Naive thymus-derived CD4-positive, alpha-beta T cell (primary cell): Measurements from ENCODE around the gene MMP2. TPM values are rescaled to one million over a fixed set of nuclear protein-coding genes. Genes with fewer than 3 reads are reported as not detected.

Experiments used
- ATAC-seq: fragments of 150-1000 bp; cut with Tn5 transposase; 2 replicates; pipeline ENCODE4 v1.10.0; 2021; ENCODE audit warnings: mild to moderate bottlenecking, moderate library complexity
- CTCF ChIA-PET: fragments of 350-600 bp; sonication (Branson Sonifier 250); formaldehyde crosslinking; loops from one replicate; lab custom pipeline; 2021; ENCODE audit warnings: antibody characterized with exemption; lab: Charles Lee
- POLR2A ChIA-PET: fragments of 350-600 bp; sonication (Branson Sonifier 250); formaldehyde crosslinking; loops from one replicate; lab custom pipeline; 2021; ENCODE audit warnings: antibody characterized with exemption, inconsistent platforms; lab: Charles Lee
- DNase-seq, 9 donors: peaks; one replicate each; pipeline versions ENCODE4 v3.0.0 to v3.0.0-alpha.2; 2020 to 2022; ENCODE audit warnings: mixed read lengths in 1 of 9
- H3K27ac ChIP-seq: one replicate; pipeline ENCODE4 v1.7.0; 2013; ENCODE audit warnings: mild to moderate bottlenecking, low read depth, low read length, moderate library complexity
- H3K27me3 ChIP-seq, 2 donors: one replicate each; pipeline ENCODE4 v1.7.0; 2013; ENCODE audit warnings: low read length in 2 of 2, mild to moderate bottlenecking in 2 of 2, moderate library complexity in 2 of 2; ENCODE audit not compliant: control insufficient read depth in 2 of 2, insufficient read depth in 2 of 2
- H3K36me3 ChIP-seq, 3 experiments: 1 replicate in 2 of 3; 2 replicates in 1 of 3; pipeline ENCODE4 v1.7.0; 2013; ENCODE audit warnings: low read length in 3 of 3, mild to moderate bottlenecking in 3 of 3, moderate library complexity in 1 of 3; ENCODE audit not compliant: insufficient read depth in 3 of 3, control insufficient read depth in 2 of 3
- H3K4me1 ChIP-seq, 2 donors: one replicate each; pipeline ENCODE4 v1.7.0; 2013; ENCODE audit warnings: low read length in 2 of 2, mild to moderate bottlenecking in 2 of 2, moderate library complexity in 1 of 2; ENCODE audit not compliant: control insufficient read depth in 2 of 2, insufficient read depth in 2 of 2
- H3K4me3 ChIP-seq: 2 replicates; pipeline ENCODE4 v1.7.0; 2013; ENCODE audit warnings: mild to moderate bottlenecking, low read length
- H3K9me3 ChIP-seq, 3 experiments: 1 replicate in 2 of 3; 2 replicates in 1 of 3; pipeline ENCODE4 v1.7.0; 2013; ENCODE audit warnings: low read length in 3 of 3; ENCODE audit not compliant: control insufficient read depth in 2 of 3
- H3K27ac Mint-ChIP-seq, 9 donors: one replicate each; pipeline ENCODE4 v1.8.0; 2020 to 2022; ENCODE audit warnings: mixed read lengths in 9 of 9, mild to moderate bottlenecking in 8 of 9, moderate library complexity in 5 of 9, inconsistent platforms in 2 of 9
- H3K27me3 Mint-ChIP-seq, 5 donors: one replicate each; pipeline ENCODE4 v1.8.0; 2021 to 2022; ENCODE audit warnings: mixed read lengths in 5 of 5, mild to moderate bottlenecking in 1 of 5
- H3K36me3 Mint-ChIP-seq, 5 donors: one replicate each; pipeline ENCODE4 v1.8.0; 2020 to 2022; ENCODE audit warnings: mixed read lengths in 5 of 5, mild to moderate bottlenecking in 3 of 5, inconsistent platforms in 1 of 5
- H3K4me1 Mint-ChIP-seq, 7 donors: one replicate each; pipeline ENCODE4 v1.8.0; 2020 to 2022; ENCODE audit warnings: mixed read lengths in 7 of 7, mild to moderate bottlenecking in 3 of 7, inconsistent platforms in 1 of 7
- H3K4me3 Mint-ChIP-seq, 10 donors: one replicate each; pipeline ENCODE4 v1.8.0; 2020 to 2022; ENCODE audit warnings: mild to moderate bottlenecking in 10 of 10, mixed read lengths in 10 of 10, moderate library complexity in 6 of 10, inconsistent platforms in 2 of 10
- H3K9me3 Mint-ChIP-seq, 11 donors: one replicate each; pipeline ENCODE4 v1.8.0; 2020 to 2022; ENCODE audit warnings: mixed read lengths in 11 of 11, mild to moderate bottlenecking in 4 of 11, inconsistent platforms in 1 of 11, moderate library complexity in 1 of 11
- intact Hi-C, 2 donors: fragments of 100-400 bp; cut with micrococcal nuclease; formaldehyde crosslinking; loops; one replicate each; pipeline ENCODE4 v1.15.1; 2023
- polyA plus RNA-seq, 2 donors: library from polyadenylated mRNA; unstranded; fragments of 300-500 nt; fragmentation: Illumina TruSeq; gene quantifications; one replicate each; pipeline ENCODE4 v1.2.3, GENCODE V29; 2021
- total RNA-seq, 6 experiments: library from RNA in 5 of 6; stranded (reverse) in 5 of 6; gene quantifications; 1 replicate in 5 of 6; 2 replicates in 1 of 6; pipeline ENCODE4 v1.2.3 and lab custom pipeline; 2021 to 2026

Gene MMP2
- total and polyA plus RNA-seq, 7 experiments from 2014 or later = 0.51 to 0.59 (median 0.58) TPM; not detected in 3

DNA sequence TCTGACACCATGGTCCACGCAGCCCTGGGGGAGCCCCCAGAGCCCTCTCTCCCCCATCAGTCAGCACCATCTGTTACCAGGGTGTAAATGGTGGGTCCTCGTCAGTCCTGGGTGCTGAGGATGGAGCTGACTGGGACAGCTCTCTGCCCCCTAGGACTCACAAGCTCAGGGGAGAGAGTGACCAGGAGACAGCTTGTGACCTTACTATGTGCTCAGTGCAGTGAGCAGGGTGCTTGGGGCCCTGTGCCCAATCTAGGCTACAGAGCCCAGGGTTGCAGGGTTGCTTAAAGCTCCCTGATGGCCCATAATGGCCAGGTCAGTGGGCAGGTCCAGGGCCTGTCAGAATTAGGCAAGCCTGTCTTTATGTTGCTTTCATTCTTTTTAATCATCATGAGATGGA lies 11.3 kb downstream of the MMP2 start:
- no peak overlapping the region for H3K4me3 ChIP-seq
- H3K27ac ChIP-seq = no peak overlapping the region
- peaks cover 0 to 21% (median 4%) of the 10 kb centered on the region in 5 donors for H3K27me3 Mint-ChIP-seq
- ChIA-PET CTCF (interaction anchor here (0.9 kb wide), 1 partner anchor 25 kb away, joined by 3 read pairs; no protein-coding TSS in a partner anchor), POLR2A (no interaction called here)
- peaks cover 0 to 4% (median 0%) of the 10 kb centered on the region in 11 donors for H3K9me3 Mint-ChIP-seq
- H3K4me3 Mint-ChIP-seq = no peak overlapping the region
- no peaks in the 10 kb centered on the region for H3K4me1 Mint-ChIP-seq
- intact Hi-C loops = no loop called here
- no peaks in the 10 kb centered on the region for H3K36me3 ChIP-seq
- no peaks in the 10 kb centered on the region for H3K9me3 ChIP-seq
- H3K4me1 ChIP-seq = no peaks in the 10 kb centered on the region
- no peak for DNase-seq
- no peak for ATAC-seq
- H3K27ac Mint-ChIP-seq = no peak overlapping the region
- H3K36me3 Mint-ChIP-seq = no peaks in the 10 kb centered on the region
- H3K27me3 ChIP-seq = no peaks in the 10 kb centered on the region

DNA sequence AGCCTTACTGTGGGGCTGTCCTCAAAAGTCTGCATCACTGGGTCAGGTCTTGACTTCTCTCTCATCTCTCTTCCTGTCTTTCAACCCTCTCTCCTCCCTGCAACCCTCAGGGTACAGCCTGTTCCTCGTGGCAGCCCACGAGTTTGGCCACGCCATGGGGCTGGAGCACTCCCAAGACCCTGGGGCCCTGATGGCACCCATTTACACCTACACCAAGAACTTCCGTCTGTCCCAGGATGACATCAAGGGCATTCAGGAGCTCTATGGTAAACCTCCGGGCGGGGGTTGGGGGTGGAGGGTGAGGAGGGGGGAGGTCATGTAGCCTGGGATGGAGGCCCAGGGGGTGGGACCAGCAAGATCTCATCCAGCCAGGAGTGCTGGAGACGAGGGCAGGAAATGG lies 12.7 kb downstream of the MMP2 start:
- no peak for DNase-seq
- no peak for ATAC-seq

DNA sequence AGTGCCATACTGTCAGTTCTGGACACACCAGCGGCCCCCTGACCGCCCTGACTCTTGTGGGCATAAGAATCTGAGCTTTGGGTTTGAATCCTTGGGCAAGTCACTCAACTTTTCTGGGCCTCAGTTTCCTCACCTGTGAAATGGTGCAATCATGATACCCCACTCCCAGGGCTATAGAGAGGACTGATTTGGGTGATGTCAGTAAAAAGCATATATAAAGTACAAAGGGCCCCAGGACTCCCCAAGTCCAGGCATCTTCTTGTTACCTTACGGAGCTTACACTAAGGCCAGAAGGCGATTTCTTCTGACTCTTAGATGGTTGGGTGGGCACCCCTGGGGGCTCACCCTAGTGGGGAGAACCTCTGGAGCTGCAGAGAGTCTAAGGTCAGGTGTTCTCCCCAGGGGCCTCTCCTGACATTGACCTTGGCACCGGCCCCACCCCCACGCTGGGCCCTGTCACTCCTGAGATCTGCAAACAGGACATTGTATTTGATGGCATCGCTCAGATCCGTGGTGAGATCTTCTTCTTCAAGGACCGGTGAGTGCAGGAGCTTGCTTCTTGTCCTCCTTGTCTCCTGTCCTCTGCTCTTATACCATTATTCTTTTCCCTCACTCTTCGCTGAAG lies 13.9 kb downstream of the MMP2 start:
- no peaks in the 10 kb centered on the region for H3K36me3 Mint-ChIP-seq

More for the DNA sequence above, 12.7 kb downstream of the MMP2 start:
- no peaks in the 10 kb centered on the region for H3K36me3 Mint-ChIP-seq
- H3K4me3 ChIP-seq = no peak overlapping the region
- no peaks in the 10 kb centered on the region for H3K4me1 ChIP-seq
- no peak overlapping the region for H3K27ac ChIP-seq
- no peaks in the 10 kb centered on the region for H3K36me3 ChIP-seq
- ChIA-PET POLR2A (no interaction called here), CTCF (interaction anchor here (0.6 kb wide), 1 partner anchor 11 kb away, joined by 6 read pairs; no protein-coding TSS in a partner anchor)
- H3K9me3 Mint-ChIP-seq = peaks cover 0 to 2% (median 0%) of the 10 kb centered on the region in 11 donors
- no peaks in the 10 kb centered on the region for H3K9me3 ChIP-seq
- H3K27me3 ChIP-seq = no peaks in the 10 kb centered on the region
- H3K4me1 Mint-ChIP-seq = no peaks in the 10 kb centered on the region
- H3K27me3 Mint-ChIP-seq = peaks cover 0 to 21% (median 4%) of the 10 kb centered on the region in 5 donors
- H3K27ac Mint-ChIP-seq = no peak overlapping the region
- H3K4me3 Mint-ChIP-seq = no peak overlapping the region
- intact Hi-C loops = no loop called here

DNA sequence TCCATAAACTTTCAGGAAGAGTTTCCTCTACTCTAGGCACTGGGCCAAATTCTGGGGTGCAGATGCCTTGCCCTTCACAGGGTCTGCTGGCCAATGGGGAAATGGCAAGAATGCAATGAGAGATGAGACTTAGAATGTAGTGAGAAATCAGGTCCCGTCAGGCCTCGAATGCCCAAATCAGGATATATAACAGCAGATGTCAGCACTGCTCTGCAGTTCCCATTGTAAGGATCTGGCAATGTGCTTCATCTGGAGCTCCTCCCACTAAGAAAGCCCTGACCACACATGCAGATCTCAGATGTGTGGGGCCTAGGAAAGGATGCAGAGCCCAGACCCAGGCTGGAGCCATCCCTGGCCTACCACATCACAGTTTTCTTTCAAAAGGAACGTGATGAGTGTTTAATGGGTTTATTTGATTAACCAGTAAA lies 16.0 kb downstream of the MMP2 start:
- Histone ChIP-seq H3K27ac (no peak overlapping the region), H3K4me1 (peaks cover 0 to 4% of the 10 kb centered on the region in 2 donors), H3K27me3 (no peaks in the 10 kb centered on the region), H3K36me3 (no peaks in the 10 kb centered on the region), H3K9me3 (no peaks in the 10 kb centered on the region), H3K4me3 (no peak overlapping the region)
- Mint-ChIP-seq H3K4me3 (no peak overlapping the region), H3K9me3 (peaks cover 0 to 2% (median 0%) of the 10 kb centered on the region in 11 donors), H3K27me3 (peaks cover 0 to 19% (median 7%) of the 10 kb centered on the region in 5 donors), H3K4me1 (peaks cover 0 to 10% (median 8%) of the 10 kb centered on the region in 7 donors), H3K36me3 (no peaks in the 10 kb centered on the region), H3K27ac (no peak overlapping the region)
- ATAC-seq (peak; percentile 64), DNase-seq (no peak)
- intact Hi-C loops = no loop called here
- POLR2A ChIA-PET = no interaction called here
- CTCF ChIA-PET = no interaction called here

More for the DNA sequence above, 13.9 kb downstream of the MMP2 start:
- DNase-seq (no peak), ATAC-seq (no peak)
- ChIA-PET CTCF (no interaction called here), POLR2A (no interaction called here)
- Histone ChIP-seq H3K36me3 (no peaks in the 10 kb centered on the region), H3K9me3 (no peaks in the 10 kb centered on the region), H3K4me3 (no peak overlapping the region), H3K4me1 (no peaks in the 10 kb centered on the region), H3K27ac (no peak overlapping the region), H3K27me3 (no peaks in the 10 kb centered on the region)
- intact Hi-C loops = no loop called here
- Mint-ChIP-seq H3K27ac (no peak overlapping the region), H3K4me1 (peaks cover 0 to 3% (median 0%) of the 10 kb centered on the region in 7 donors), H3K27me3 (peaks cover 0 to 25% (median 9%) of the 10 kb centered on the region in 5 donors), H3K4me3 (no peak overlapping the region), H3K9me3 (peaks cover 0 to 2% (median 0%) of the 10 kb centered on the region in 11 donors)

DNA sequence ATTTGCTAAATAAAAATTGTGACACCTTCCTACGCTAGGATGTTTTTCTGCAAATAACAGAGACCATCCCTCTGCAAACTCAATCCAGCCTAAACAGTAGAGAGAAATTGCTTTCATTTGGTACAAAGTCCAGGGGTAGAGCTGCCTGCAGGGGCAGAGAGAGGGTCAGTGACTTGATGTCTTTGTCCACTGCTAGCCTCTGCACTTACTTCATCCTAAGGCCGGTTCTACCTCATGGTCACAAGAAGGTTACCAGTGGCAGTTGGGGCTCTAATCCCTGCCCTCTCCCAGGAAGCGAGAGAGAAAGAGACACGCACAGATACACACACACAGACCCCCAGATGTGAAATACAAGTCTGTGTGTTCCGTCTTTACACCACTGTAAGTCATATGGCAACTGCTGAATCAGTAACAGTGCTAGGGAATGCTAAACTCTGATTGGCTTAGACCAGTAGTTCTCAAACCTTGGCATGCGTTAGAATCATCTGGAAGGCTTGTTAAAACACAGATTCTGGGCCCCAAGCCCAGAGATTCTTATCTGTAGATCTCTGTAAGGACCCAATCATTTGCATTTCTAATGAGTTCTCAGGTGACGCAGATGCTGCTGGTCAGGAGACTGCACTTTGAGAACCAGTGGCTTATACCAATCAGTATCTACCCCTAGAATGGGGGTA lies 16.8 kb downstream of the MMP2 start:
- peaks cover 0 to 17% (median 12%) of the 10 kb centered on the region in 7 donors for H3K4me1 Mint-ChIP-seq
- CTCF ChIA-PET = no interaction called here
- intact Hi-C loops = no loop called here
- peaks cover 0 to 2% (median 0%) of the 10 kb centered on the region in 11 donors for H3K9me3 Mint-ChIP-seq
- Histone ChIP-seq H3K27ac (no peak overlapping the region), H3K4me3 (no peak overlapping the region), H3K27me3 (no peaks in the 10 kb centered on the region), H3K36me3 (no peaks in the 10 kb centered on the region), H3K9me3 (no peaks in the 10 kb centered on the region), H3K4me1 (peaks cover 0 to 12% of the 10 kb centered on the region in 2 donors)
- H3K4me3 Mint-ChIP-seq = no peak overlapping the region
- no peaks in the 10 kb centered on the region for H3K36me3 Mint-ChIP-seq
- H3K27me3 Mint-ChIP-seq = peaks cover 0 to 16% (median 5%) of the 10 kb centered on the region in 5 donors
- POLR2A ChIA-PET = no interaction called here
- DNase-seq (no peak), ATAC-seq (no peak)
- H3K27ac Mint-ChIP-seq = no peak overlapping the region

DNA sequence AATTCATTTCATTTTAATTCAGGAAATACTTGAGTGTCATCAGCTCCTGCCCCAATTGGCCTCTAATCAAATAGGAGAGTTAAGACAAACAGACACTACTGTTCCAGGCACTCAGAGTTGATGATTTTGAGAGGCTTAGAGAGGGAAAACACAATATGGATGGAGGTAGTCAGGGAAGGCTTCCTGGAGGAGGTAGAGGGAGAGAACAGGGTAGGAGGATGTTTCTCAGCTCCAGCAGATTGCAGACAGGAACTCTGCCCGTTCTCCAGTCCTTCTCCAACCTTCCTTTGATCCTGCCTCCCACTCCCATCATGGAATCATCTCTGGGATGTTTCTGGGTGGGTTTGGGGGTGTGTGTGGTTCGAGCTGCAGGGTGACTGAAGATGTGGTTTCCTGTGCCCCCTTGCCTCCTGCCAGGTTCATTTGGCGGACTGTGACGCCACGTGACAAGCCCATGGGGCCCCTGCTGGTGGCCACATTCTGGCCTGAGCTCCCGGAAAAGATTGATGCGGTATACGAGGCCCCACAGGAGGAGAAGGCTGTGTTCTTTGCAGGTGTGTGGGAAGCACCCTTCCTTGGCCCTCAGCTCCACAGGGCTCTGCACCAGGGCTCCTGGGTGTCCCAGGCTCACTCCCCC lies 17.6 kb downstream of the MMP2 start:
- Mint-ChIP-seq H3K27me3 (peaks cover 0 to 21% (median 5%) of the 10 kb centered on the region in 5 donors), H3K9me3 (peaks cover 0 to 2% (median 0%) of the 10 kb centered on the region in 11 donors), H3K4me3 (no peak overlapping the region), H3K36me3 (no peaks in the 10 kb centered on the region), H3K4me1 (peaks cover 0 to 19% (median 13%) of the 10 kb centered on the region in 7 donors), H3K27ac (no peak overlapping the region)
- no peaks in the 10 kb centered on the region for H3K36me3 ChIP-seq
- H3K4me1 ChIP-seq = peaks cover 0 to 12% of the 10 kb centered on the region in 2 donors
- intact Hi-C loops = no loop called here
- no peaks in the 10 kb centered on the region for H3K9me3 ChIP-seq
- ATAC-seq (no peak), DNase-seq (no peak)
- H3K4me3 ChIP-seq = no peak overlapping the region
- H3K27me3 ChIP-seq = no peaks in the 10 kb centered on the region
- ChIA-PET POLR2A (no interaction called here), CTCF (no interaction called here)
- no peak overlapping the region for H3K27ac ChIP-seq
